Lower lobe of right lung (tissue), 2 donors: ENCODE results near the gene FAM20B. TPM values are rescaled to one million over a fixed set of nuclear protein-coding genes. Genes with fewer than 3 reads are reported as not detected.
"Not testable (repeated sequence)": the region's sequence is repeated elsewhere in the genome, so short reads cannot be mapped to it uniquely, and the experiment has no call there.

Experiments used
- ATAC-seq, 2 donors: fragments of 200-7000 bp; cut with Tn5 transposase; one replicate each; pipeline ENCODE4 v1.9.1; 2020 to 2022; ENCODE audit warnings: mild to moderate bottlenecking in 2 of 2, moderate library complexity in 2 of 2
- DNase-seq: peaks from one replicate; pipeline ENCODE4 v3.0.0-alpha.2; 2020
- H3K27ac ChIP-seq: fragments of 200-600 bp; one replicate; pipeline ENCODE4 v1.8.0; 2022
- H3K27me3 ChIP-seq: fragments of 200-600 bp; one replicate; pipeline ENCODE4 v1.8.0; 2022; ENCODE audit warnings: low read depth
- H3K36me3 ChIP-seq: fragments of 200-600 bp; one replicate; pipeline ENCODE4 v1.8.0; 2022; ENCODE audit warnings: mild to moderate bottlenecking
- H3K4me1 ChIP-seq: fragments of 200-600 bp; one replicate; pipeline ENCODE4 v1.8.0; 2022
- H3K4me3 ChIP-seq: fragments of 200-600 bp; one replicate; pipeline ENCODE4 v1.8.0; 2022; ENCODE audit warnings: mild to moderate bottlenecking
- H3K9me3 ChIP-seq: fragments of 200-600 bp; one replicate; pipeline ENCODE4 v1.8.0; 2022
- intact Hi-C: fragments of 100-400 bp; cut with DNase I; formaldehyde crosslinking; loops from one replicate; pipeline ENCODE4 v1.11.0; 2022
- long read RNA-seq: library from polyadenylated mRNA; unstranded; transcript quantifications from one replicate; pipeline ENCODE4 v2.0.0, GENCODE V29; 2021
- total RNA-seq: library from RNA; stranded (reverse); fragmentation: NEBNext Ultra II Directional; extraction: Animal tissue kit (Norgen Biotek cat#: 25700); gene quantifications from one replicate; pipeline ENCODE4 v1.2.1, GENCODE V29; 2021
- TF ChIP-seq, protein P1 (sequence below): fragments of 200-600 bp; IDR thresholded peaks from one replicate; pipeline ENCODE4 v1.8.0; 2022; ENCODE audit warnings: antibody characterized with exemption, mild to moderate bottlenecking
- donor health status: DM: no; HTN: yes; CAD: no; lungs with severe emphysema.

Gene FAM20B, protein sequence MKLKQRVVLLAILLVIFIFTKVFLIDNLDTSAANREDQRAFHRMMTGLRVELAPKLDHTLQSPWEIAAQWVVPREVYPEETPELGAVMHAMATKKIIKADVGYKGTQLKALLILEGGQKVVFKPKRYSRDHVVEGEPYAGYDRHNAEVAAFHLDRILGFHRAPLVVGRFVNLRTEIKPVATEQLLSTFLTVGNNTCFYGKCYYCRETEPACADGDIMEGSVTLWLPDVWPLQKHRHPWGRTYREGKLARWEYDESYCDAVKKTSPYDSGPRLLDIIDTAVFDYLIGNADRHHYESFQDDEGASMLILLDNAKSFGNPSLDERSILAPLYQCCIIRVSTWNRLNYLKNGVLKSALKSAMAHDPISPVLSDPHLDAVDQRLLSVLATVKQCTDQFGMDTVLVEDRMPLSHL
- total RNA-seq: 38.2 TPM
- long read RNA-seq, full-length matches to known transcripts: 3 of 18 reads
- long read RNA-seq, partial matches to known transcripts: 6 of 18 reads
- long read RNA-seq, other reads (novel, unspliced or antisense): 9 of 18 reads

DNA sequence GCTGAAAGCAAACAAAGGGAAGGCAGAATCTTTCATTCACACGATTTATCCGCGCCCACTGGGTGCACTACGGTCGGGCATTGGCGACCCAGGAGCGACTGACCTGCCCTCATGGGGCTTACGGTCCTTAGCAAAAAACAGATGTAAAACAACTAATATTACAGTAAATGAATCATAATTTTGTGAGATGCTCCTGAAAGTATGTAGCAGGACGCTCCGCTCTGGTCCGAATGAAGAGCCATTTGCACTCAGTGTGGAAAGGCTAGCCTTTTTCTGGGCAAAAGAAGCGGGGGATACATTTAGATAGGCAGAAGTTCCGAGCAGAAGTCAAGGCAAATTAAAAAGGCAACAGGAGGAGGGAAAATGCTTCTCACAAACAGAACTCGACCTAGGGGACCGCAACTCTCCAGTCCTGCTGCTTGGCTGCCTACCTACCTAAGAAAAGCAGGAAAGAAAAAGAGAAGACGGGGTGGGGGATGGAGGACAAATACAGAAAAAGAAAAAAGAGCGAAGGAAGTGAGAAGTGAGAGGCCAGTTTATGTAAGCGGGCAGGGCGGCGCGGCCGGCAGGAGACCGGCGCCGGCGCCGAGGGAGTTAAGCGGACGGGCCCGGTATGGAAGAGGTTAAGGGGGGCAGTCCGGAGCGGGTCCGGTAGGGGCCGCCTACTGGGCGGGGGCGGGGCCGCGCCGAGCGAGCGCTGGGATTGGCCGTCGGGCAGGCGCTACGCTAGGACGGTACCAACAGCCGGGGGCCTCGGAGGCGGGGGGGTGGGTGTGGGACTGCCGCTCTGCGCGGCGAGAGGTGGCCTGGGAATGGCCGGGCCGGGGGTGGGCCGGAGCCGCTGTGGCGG, at the start of gene FAM20B:
Gene FAM20B, plus strand, starts transcription at position 770 of the 850 bp plus-strand sequence. CDS start 17,954 bp downstream, outside the sequence.
- Histone ChIP-seq H3K4me3 (peak within 1 kb of the TSS; percentile 92), H3K27me3 (no peaks in the 10 kb centered on the region), H3K27ac (peak within 1 kb of the TSS; percentile 98), H3K4me1 (peaks cover 35% of the 10 kb centered on the region), H3K36me3 (no peaks in the 10 kb centered on the region), H3K9me3 (no peaks in the 10 kb centered on the region)
- DNase-seq: peak; percentile 97
- TF ChIP-seq, protein P1, sequence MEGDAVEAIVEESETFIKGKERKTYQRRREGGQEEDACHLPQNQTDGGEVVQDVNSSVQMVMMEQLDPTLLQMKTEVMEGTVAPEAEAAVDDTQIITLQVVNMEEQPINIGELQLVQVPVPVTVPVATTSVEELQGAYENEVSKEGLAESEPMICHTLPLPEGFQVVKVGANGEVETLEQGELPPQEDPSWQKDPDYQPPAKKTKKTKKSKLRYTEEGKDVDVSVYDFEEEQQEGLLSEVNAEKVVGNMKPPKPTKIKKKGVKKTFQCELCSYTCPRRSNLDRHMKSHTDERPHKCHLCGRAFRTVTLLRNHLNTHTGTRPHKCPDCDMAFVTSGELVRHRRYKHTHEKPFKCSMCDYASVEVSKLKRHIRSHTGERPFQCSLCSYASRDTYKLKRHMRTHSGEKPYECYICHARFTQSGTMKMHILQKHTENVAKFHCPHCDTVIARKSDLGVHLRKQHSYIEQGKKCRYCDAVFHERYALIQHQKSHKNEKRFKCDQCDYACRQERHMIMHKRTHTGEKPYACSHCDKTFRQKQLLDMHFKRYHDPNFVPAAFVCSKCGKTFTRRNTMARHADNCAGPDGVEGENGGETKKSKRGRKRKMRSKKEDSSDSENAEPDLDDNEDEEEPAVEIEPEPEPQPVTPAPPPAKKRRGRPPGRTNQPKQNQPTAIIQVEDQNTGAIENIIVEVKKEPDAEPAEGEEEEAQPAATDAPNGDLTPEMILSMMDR: no peak
- intact Hi-C loops: no loop called here
- peak; percentile 96 to 98 for ATAC-seq

DNA sequence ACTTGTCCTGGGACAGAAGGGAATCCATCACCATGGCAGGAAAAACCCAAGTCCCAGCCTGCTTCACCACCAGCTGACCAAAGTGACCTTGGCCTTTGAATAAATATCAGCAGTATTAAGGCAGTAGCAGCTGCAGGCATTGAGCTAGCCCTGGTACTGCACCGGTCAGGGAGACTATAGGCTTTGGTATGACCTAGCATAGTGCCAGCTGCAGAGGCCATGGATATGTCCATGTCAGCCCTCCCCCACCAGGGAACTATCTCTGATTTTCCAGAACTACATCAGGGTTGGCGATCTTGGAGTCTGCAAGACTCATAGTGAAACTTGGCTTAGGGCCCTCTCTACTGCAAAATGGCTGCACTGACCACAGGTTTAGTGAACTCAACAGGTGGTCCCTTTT, 49.2 kb upstream of the FAM20B start:
- intact Hi-C loops: no loop called here
- H3K27me3 ChIP-seq: no peaks in the 10 kb centered on the region
- no peak overlapping the region for H3K27ac ChIP-seq
- no peak overlapping the region for H3K4me3 ChIP-seq
- no peaks in the 10 kb centered on the region for H3K4me1 ChIP-seq
- no peaks in the 10 kb centered on the region for H3K36me3 ChIP-seq
- peaks cover 15% of the 10 kb centered on the region for H3K9me3 ChIP-seq
- TF ChIP-seq, protein P1: no peak
- ATAC-seq: no peak
- DNase-seq: no peak

DNA sequence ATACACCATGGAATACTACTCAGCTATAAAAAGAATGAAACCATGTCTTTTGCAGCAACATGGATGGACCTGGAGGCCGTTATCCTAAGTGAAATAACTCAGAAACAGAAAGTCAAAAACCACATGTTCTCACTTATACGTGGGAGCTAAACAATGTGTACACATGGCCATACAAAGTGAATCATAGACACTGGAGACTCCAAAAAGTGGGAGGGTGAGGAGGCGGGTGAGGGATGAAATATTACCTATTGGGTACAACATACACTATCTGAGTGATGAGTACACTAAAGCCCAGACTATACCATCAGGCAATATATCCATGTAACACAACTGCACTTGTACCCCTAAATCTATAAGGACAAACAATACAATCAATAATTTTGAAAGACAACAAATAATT, 39.5 kb upstream of the FAM20B start:
- H3K27ac ChIP-seq: no peak overlapping the region
- no peak overlapping the region for H3K4me3 ChIP-seq
- no peaks in the 10 kb centered on the region for H3K4me1 ChIP-seq
- intact Hi-C loops: no loop called here
- TF ChIP-seq, protein P1: no peak
- ATAC-seq (no peak), DNase-seq (no peak)
- H3K9me3 ChIP-seq: no peaks in the 10 kb centered on the region
- no peaks in the 10 kb centered on the region for H3K27me3 ChIP-seq
- H3K36me3 ChIP-seq: no peaks in the 10 kb centered on the region

DNA sequence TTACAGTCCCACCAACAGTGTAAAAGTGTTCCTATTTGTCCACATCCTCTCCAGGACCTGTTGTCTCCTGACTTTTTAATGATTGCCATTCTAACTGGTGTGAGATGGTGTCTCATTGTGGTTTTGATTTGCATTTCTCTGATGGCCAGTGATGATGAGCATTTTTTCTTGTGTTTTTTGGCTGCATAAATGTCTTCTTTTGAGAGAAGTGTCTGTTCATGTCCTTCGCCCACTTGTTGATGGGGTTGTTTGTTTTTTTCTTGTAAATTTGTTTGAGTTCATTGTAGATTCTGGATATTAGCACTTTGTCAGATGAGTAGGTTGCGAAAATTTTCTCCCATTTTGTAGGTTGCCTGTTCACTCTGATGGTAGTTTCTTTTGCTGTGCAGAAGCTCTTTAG, 37.5 kb upstream of the FAM20B start:
- intact Hi-C loops, H3K27me3 ChIP-seq, H3K36me3 ChIP-seq, H3K4me3 ChIP-seq, H3K4me1 ChIP-seq, ATAC-seq, H3K27ac ChIP-seq, DNase-seq, H3K9me3 ChIP-seq: not testable (repeated sequence)

DNA sequence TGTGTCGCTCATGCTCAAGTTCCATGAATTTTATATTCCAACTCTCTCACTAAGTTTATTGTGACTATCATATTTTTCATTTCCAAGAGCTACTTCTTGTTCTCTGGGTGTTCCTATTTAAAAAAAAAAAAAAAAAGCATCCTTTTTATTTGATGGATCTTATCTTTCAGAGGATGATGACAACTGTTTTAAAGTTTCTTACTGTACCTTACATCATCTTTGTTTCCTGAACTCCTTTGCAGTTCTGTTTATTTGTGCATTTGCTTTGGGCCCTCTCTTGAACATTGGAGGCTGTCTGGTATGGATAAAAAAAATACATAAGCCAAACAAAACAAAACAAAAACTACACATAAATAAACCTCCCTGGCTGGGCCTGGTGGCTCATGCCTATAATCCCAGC, 32.1 kb upstream of the FAM20B start:
- H3K36me3 ChIP-seq: no peaks in the 10 kb centered on the region
- ATAC-seq (no peak), DNase-seq (no peak)
- TF ChIP-seq, protein P1: no peak
- intact Hi-C loops: no loop called here
- no peaks in the 10 kb centered on the region for H3K27me3 ChIP-seq
- H3K4me1 ChIP-seq: no peaks in the 10 kb centered on the region
- H3K4me3 ChIP-seq: no peak overlapping the region
- no peak overlapping the region for H3K27ac ChIP-seq
- H3K9me3 ChIP-seq: no peaks in the 10 kb centered on the region
